Suppressor macrophage treated with lipopolysaccharide for 4 hours (primary cell): ENCODE results near the gene DGKQ.
"Not testable (repeated sequence)": the region's sequence is repeated elsewhere in the genome, so short reads cannot be mapped to it uniquely, and the experiment has no call there.

Experiments used
- DNase-seq: peaks from one replicate; pipeline ENCODE4 v3.0.0-alpha.2; 2020

Gene DGKQ

GRCh38 chr4:924107-925096 lies 49.0 kb downstream of the DGKQ start:
- DNase-seq = peak; percentile 84

GRCh38 chr4:921830-922331 lies 51.5 kb downstream of the DGKQ start:
- DNase-seq = no peak

GRCh38 chr4:919004-919680 lies 54.2 kb downstream of the DGKQ start:
- DNase-seq = not testable (repeated sequence)

- not testable (repeated sequence) for DNase-seq
Measured at GRCh38 chr4:918591-918990, 54.8 kb downstream of the DGKQ start.

GRCh38 chr4:917992-918391 lies 55.4 kb downstream of the DGKQ start:
- no peak for DNase-seq

- no peak for DNase-seq
Measured at GRCh38 chr4:917466-917865, 55.9 kb downstream of the DGKQ start.

- DNase-seq = peak; percentile 70
Measured at GRCh38 chr4:915595-915994, 57.8 kb downstream of the DGKQ start.

GRCh38 chr4:915041-915474 lies 58.3 kb downstream of the DGKQ start:
- DNase-seq = peak; percentile 62

GRCh38 chr4:914531-914930 lies 58.8 kb downstream of the DGKQ start:
- no peak for DNase-seq

- DNase-seq = no peak
Measured at GRCh38 chr4:913280-913618, 60.1 kb downstream of the DGKQ start.

GRCh38 chr4:912548-913279 lies 60.7 kb downstream of the DGKQ start:
- no peak for DNase-seq

GRCh38 chr4:911871-912490 lies 61.4 kb downstream of the DGKQ start:
- DNase-seq = no peak

GRCh38 chr4:911221-911751 lies 62.1 kb downstream of the DGKQ start:
- DNase-seq = no peak

- no peak for DNase-seq
Measured at GRCh38 chr4:910366-911091, 62.8 kb downstream of the DGKQ start.

GRCh38 chr4:909821-910220 lies 63.5 kb downstream of the DGKQ start:
- no peak for DNase-seq

- no peak for DNase-seq
Measured at GRCh38 chr4:909131-909571, 64.2 kb downstream of the DGKQ start.
